ENCODE results near the gene SLC25A42. TPM values are rescaled to one million over a fixed set of nuclear protein-coding genes. Genes with fewer than 3 reads are reported as not detected.

SLC25A42 gene
- total RNA-seq, 1 experiment from 2014 or later, result 3.5 TPM

DNA sequence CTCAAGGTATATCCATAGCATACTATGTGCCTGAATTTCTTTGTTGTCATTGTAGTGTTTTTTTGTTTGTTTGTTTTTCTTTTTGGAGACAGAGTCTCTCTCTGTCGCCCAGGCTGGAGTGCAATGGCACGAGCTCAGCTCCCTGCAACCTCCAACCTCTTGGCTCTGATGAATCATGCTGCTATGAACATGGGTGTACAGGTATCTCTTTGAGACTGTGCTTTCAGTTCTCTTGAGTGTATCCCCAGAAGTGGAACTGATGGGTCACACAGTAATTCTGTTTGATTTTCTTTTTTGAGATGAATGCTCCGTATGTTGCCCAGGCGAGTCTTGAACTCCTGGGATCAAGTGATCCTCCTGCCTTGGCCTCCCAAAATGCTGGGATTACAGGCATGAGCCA is 13.7 kb upstream of the SLC25A42 start:
- CTCF ChIA-PET, result no interaction called here

DNA sequence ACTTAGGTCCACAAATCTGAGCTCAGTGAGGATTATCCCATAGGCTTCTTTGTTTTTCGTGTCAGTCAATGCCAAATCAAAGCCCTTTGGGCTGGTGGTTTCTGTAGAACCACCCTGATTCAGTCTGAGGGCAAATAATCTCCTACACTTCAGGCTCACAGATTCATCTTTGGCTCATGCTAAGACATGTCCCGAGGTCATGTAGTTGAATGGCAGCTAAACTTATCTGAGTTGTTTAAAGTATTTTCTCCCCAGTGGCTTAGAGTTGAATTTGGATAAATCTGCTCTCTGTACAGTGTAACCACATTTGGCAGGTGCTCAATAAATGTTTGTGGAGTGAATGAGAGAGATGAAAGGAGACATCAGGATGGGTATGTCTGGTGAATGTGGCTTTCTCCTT is 13.1 kb upstream of the SLC25A42 start:
- no peak for DNase-seq (ENCODE audit: low spot score)
- intact Hi-C loops (cut with micrococcal nuclease; ENCODE audit: unreplicated experiment), result loop anchor here (5.0 kb wide), 1 partner anchor 62 kb away; no protein-coding TSS in a partner anchor
- Histone ChIP-seq H3K4me1 (ENCODE audit: insufficient read depth, low read length, poor library complexity, severe bottlenecking) (no peaks in the 10 kb centered on the region), H3K36me3 (ENCODE audit: insufficient read depth, low read length, poor library complexity, severe bottlenecking) (peaks cover 45% of the 10 kb centered on the region), H3K9me3 (ENCODE audit: low read depth, low read length, poor library complexity, severe bottlenecking) (no peaks in the 10 kb centered on the region), H3K27ac (ENCODE audit: low read depth, low read length, poor library complexity, severe bottlenecking) (no peak overlapping the region), H3K27me3 (replicated peaks; ENCODE audit: insufficient read depth, low read depth, low read length, poor library complexity) (no peaks in the 10 kb centered on the region), H3K4me3 (ENCODE audit: low read depth, low read length, poor library complexity, severe bottlenecking) (no peak overlapping the region)
- no TSS peak for BruUV-seq (replicated peaks)
- CTCF ChIA-PET, result no interaction called here
- no peak for TF ChIP-seq EZH2 (IDR thresholded peaks at IDR 0.05; ENCODE audit: borderline replicate concordance, low read depth, low read length, poor library complexity, severe bottlenecking)
- TF ChIP-seq, protein P1, sequence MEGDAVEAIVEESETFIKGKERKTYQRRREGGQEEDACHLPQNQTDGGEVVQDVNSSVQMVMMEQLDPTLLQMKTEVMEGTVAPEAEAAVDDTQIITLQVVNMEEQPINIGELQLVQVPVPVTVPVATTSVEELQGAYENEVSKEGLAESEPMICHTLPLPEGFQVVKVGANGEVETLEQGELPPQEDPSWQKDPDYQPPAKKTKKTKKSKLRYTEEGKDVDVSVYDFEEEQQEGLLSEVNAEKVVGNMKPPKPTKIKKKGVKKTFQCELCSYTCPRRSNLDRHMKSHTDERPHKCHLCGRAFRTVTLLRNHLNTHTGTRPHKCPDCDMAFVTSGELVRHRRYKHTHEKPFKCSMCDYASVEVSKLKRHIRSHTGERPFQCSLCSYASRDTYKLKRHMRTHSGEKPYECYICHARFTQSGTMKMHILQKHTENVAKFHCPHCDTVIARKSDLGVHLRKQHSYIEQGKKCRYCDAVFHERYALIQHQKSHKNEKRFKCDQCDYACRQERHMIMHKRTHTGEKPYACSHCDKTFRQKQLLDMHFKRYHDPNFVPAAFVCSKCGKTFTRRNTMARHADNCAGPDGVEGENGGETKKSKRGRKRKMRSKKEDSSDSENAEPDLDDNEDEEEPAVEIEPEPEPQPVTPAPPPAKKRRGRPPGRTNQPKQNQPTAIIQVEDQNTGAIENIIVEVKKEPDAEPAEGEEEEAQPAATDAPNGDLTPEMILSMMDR (conservative IDR thresholded peaks at IDR 0.05; ENCODE audit: low read depth, low read length), result no peak
- POLR2A ChIA-PET (ENCODE audit: low non-redundant PET), result no interaction called here

More for the DNA sequence above, 13.7 kb upstream of the SLC25A42 start:
- Histone ChIP-seq H3K27me3 (replicated peaks; ENCODE audit: insufficient read depth, low read depth, low read length, poor library complexity) (no peaks in the 10 kb centered on the region), H3K9me3 (ENCODE audit: low read depth, low read length, poor library complexity, severe bottlenecking) (no peaks in the 10 kb centered on the region), H3K4me1 (ENCODE audit: insufficient read depth, low read length, poor library complexity, severe bottlenecking) (no peaks in the 10 kb centered on the region), H3K4me3 (ENCODE audit: low read depth, low read length, poor library complexity, severe bottlenecking) (no peak overlapping the region), H3K27ac (ENCODE audit: low read depth, low read length, poor library complexity, severe bottlenecking) (no peak overlapping the region), H3K36me3 (ENCODE audit: insufficient read depth, low read length, poor library complexity, severe bottlenecking) (peaks cover 39% of the 10 kb centered on the region)
- no TSS peak for BruUV-seq (replicated peaks)
- no peak for DNase-seq (ENCODE audit: low spot score)
- intact Hi-C loops (cut with micrococcal nuclease; ENCODE audit: unreplicated experiment), result loop anchor here (5.0 kb wide), 1 partner anchor 62 kb away; no protein-coding TSS in a partner anchor
- TF ChIP-seq, protein P1 (conservative IDR thresholded peaks at IDR 0.05; ENCODE audit: low read depth, low read length), result no peak
- TF ChIP-seq EZH2 (IDR thresholded peaks at IDR 0.05; ENCODE audit: borderline replicate concordance, low read depth, low read length, poor library complexity, severe bottlenecking), result no peak
- POLR2A ChIA-PET (ENCODE audit: low non-redundant PET), result no interaction called here

DNA sequence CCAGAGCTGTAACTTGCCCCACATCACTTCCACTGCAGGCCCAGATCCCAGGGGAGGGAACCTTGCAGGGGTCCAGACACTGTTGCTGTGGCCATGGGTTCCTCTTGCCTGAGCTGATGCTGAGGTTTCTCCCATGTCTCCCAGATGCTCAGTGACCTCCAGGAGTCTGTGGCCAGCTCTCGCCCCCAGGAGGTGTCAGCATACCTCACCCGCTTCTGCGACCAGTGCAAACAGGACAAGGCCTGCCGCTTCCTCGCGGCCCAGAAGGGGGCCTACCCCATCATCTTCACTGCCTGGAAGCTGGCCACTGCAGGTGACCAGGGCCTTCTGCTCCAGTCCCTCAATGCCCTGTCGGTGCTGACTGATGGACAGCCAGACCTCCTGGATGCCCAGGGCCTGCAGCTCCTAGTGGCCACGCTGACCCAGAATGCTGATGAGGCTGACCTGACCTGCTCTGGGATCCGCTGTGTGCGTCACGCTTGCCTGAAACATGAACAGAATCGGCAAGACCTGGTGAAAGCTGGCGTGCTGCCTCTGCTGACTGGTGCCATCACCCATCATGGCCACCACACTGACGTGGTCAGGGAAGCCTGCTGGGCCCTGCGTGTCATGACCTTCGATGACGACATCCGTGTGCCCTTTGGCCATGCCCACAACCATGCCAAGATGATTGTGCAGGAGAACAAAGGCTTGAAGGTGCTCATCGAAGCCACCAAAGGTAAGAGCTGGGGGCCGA is 12.1 kb upstream of the SLC25A42 start:
- Histone ChIP-seq H3K4me1 (ENCODE audit: insufficient read depth, low read length, poor library complexity, severe bottlenecking) (no peaks in the 10 kb centered on the region), H3K4me3 (ENCODE audit: low read depth, low read length, poor library complexity, severe bottlenecking) (no peak overlapping the region), H3K27ac (ENCODE audit: low read depth, low read length, poor library complexity, severe bottlenecking) (no peak overlapping the region), H3K36me3 (ENCODE audit: insufficient read depth, low read length, poor library complexity, severe bottlenecking) (peaks cover 43% of the 10 kb centered on the region), H3K9me3 (ENCODE audit: low read depth, low read length, poor library complexity, severe bottlenecking) (no peaks in the 10 kb centered on the region), H3K27me3 (replicated peaks; ENCODE audit: insufficient read depth, low read depth, low read length, poor library complexity) (no peaks in the 10 kb centered on the region)
- ChIA-PET POLR2A (ENCODE audit: low non-redundant PET) (no interaction called here), CTCF (no interaction called here)
- DNase-seq (ENCODE audit: low spot score), result no peak
- BruUV-seq (replicated peaks), result no TSS peak
- intact Hi-C loops (cut with micrococcal nuclease; ENCODE audit: unreplicated experiment), result loop anchor here (5.0 kb wide), 1 partner anchor 61 kb away; no protein-coding TSS in a partner anchor
- TF ChIP-seq EZH2 (IDR thresholded peaks at IDR 0.05; ENCODE audit: borderline replicate concordance, low read depth, low read length, poor library complexity, severe bottlenecking), result no peak
- TF ChIP-seq, protein P1 (conservative IDR thresholded peaks at IDR 0.05; ENCODE audit: low read depth, low read length), result no peak

Measured in A673 (cell line).